Duodenal mucosa (tissue), 2 donors: ENCODE measurements around the gene TTC7B.

Source experiments
- H3K27ac ChIP-seq: one replicate; pipeline ENCODE4 v1.7.0; 2013; ENCODE audit warnings: low read depth, low read length
- H3K27me3 ChIP-seq, 2 donors: one replicate each; pipeline ENCODE4 v1.7.0; 2013; ENCODE audit warnings: low read length in 2 of 2, control low read depth in 1 of 2; ENCODE audit not compliant: insufficient read depth in 2 of 2, control insufficient read depth in 1 of 2
- H3K36me3 ChIP-seq, 2 donors: one replicate each; pipeline ENCODE4 v1.7.0; 2013; ENCODE audit warnings: low read length in 2 of 2, control low read depth in 1 of 2; ENCODE audit not compliant: insufficient read depth in 2 of 2, control insufficient read depth in 1 of 2
- H3K4me1 ChIP-seq, 2 donors: one replicate each; pipeline ENCODE4 v1.7.0; 2013; ENCODE audit warnings: low read length in 2 of 2, control low read depth in 1 of 2; ENCODE audit not compliant: insufficient read depth in 2 of 2, control insufficient read depth in 1 of 2
- H3K4me3 ChIP-seq, 2 donors: one replicate each; pipeline ENCODE4 v1.7.0; 2013; ENCODE audit warnings: low read length in 2 of 2, low read depth in 1 of 2
- H3K9ac ChIP-seq, 2 donors: one replicate each; pipeline ENCODE4 v1.7.0; 2013; ENCODE audit warnings: low read length in 2 of 2, low read depth in 1 of 2
- H3K9me3 ChIP-seq, 2 donors: one replicate each; pipeline ENCODE4 v1.7.0; 2013; ENCODE audit warnings: low read length in 2 of 2, control low read depth in 1 of 2; ENCODE audit not compliant: control insufficient read depth in 1 of 2

The TTC7B gene

GRCh38 chr14:90603336-90603735 is 212.9 kb downstream of the TTC7B start:
- Histone ChIP-seq H3K4me3 (no peak overlapping the region), H3K36me3 (no peaks in the 10 kb centered on the region), H3K27ac (no peak overlapping the region), H3K9ac (no peak overlapping the region), H3K27me3 (no peaks in the 10 kb centered on the region), H3K4me1 (no peaks in the 10 kb centered on the region), H3K9me3 (no peaks in the 10 kb centered on the region)

- Histone ChIP-seq H3K27ac (no peak overlapping the region), H3K27me3 (no peaks in the 10 kb centered on the region), H3K9me3 (no peaks in the 10 kb centered on the region), H3K36me3 (no peaks in the 10 kb centered on the region), H3K4me3 (no peak overlapping the region), H3K4me1 (no peaks in the 10 kb centered on the region), H3K9ac (no peak overlapping the region)
Measured at GRCh38 chr14:90602088-90602687, 214.0 kb downstream of the TTC7B start.

GRCh38 chr14:90601563-90601962 is 214.7 kb downstream of the TTC7B start:
- no peaks in the 10 kb centered on the region for H3K27me3 ChIP-seq
- no peak overlapping the region for H3K27ac ChIP-seq
- H3K4me1 ChIP-seq: no peaks in the 10 kb centered on the region
- H3K9me3 ChIP-seq: no peaks in the 10 kb centered on the region
- H3K4me3 ChIP-seq: no peak overlapping the region
- no peak overlapping the region for H3K9ac ChIP-seq
- H3K36me3 ChIP-seq: no peaks in the 10 kb centered on the region

- Histone ChIP-seq H3K27ac (no peak overlapping the region), H3K4me3 (no peak overlapping the region), H3K9me3 (no peaks in the 10 kb centered on the region), H3K27me3 (no peaks in the 10 kb centered on the region), H3K36me3 (no peaks in the 10 kb centered on the region), H3K9ac (no peak overlapping the region), H3K4me1 (no peaks in the 10 kb centered on the region)
Measured at GRCh38 chr14:90600619-90601018, 215.6 kb downstream of the TTC7B start.

GRCh38 chr14:90599748-90600507 is 216.3 kb downstream of the TTC7B start:
- no peak overlapping the region for H3K27ac ChIP-seq
- no peaks in the 10 kb centered on the region for H3K4me1 ChIP-seq
- H3K36me3 ChIP-seq: no peaks in the 10 kb centered on the region
- no peaks in the 10 kb centered on the region for H3K9me3 ChIP-seq
- H3K27me3 ChIP-seq: no peaks in the 10 kb centered on the region
- H3K4me3 ChIP-seq: no peak overlapping the region
- H3K9ac ChIP-seq: no peak overlapping the region

GRCh38 chr14:90599339-90599738 is 216.9 kb downstream of the TTC7B start:
- no peak overlapping the region for H3K4me3 ChIP-seq
- no peaks in the 10 kb centered on the region for H3K27me3 ChIP-seq
- no peaks in the 10 kb centered on the region for H3K9me3 ChIP-seq
- H3K27ac ChIP-seq: no peak overlapping the region
- no peak overlapping the region for H3K9ac ChIP-seq
- H3K4me1 ChIP-seq: no peaks in the 10 kb centered on the region
- H3K36me3 ChIP-seq: no peaks in the 10 kb centered on the region

GRCh38 chr14:90597961-90598360 is 218.3 kb downstream of the TTC7B start:
- Histone ChIP-seq H3K9ac (no peak overlapping the region), H3K27me3 (no peaks in the 10 kb centered on the region), H3K36me3 (no peaks in the 10 kb centered on the region), H3K27ac (no peak overlapping the region), H3K9me3 (no peaks in the 10 kb centered on the region), H3K4me3 (no peak overlapping the region), H3K4me1 (no peaks in the 10 kb centered on the region)

GRCh38 chr14:90596733-90597132 is 219.5 kb downstream of the TTC7B start:
- H3K27me3 ChIP-seq: no peaks in the 10 kb centered on the region
- H3K4me3 ChIP-seq: no peak overlapping the region
- H3K4me1 ChIP-seq: no peaks in the 10 kb centered on the region
- no peak overlapping the region for H3K9ac ChIP-seq
- no peaks in the 10 kb centered on the region for H3K9me3 ChIP-seq
- no peaks in the 10 kb centered on the region for H3K36me3 ChIP-seq
- H3K27ac ChIP-seq: no peak overlapping the region

- Histone ChIP-seq H3K36me3 (peaks cover 0 to 4% of the 10 kb centered on the region in 2 donors), H3K27ac (no peak overlapping the region), H3K9me3 (no peaks in the 10 kb centered on the region), H3K9ac (no peak overlapping the region), H3K27me3 (no peaks in the 10 kb centered on the region), H3K4me1 (no peaks in the 10 kb centered on the region), H3K4me3 (no peak overlapping the region)
Measured at GRCh38 chr14:90593254-90594040, 222.8 kb downstream of the TTC7B start.

GRCh38 chr14:90592655-90593054 is 223.6 kb downstream of the TTC7B start:
- H3K27me3 ChIP-seq: no peaks in the 10 kb centered on the region
- H3K4me3 ChIP-seq: no peak overlapping the region
- H3K9me3 ChIP-seq: no peaks in the 10 kb centered on the region
- no peak overlapping the region for H3K27ac ChIP-seq
- H3K9ac ChIP-seq: no peak overlapping the region
- no peaks in the 10 kb centered on the region for H3K4me1 ChIP-seq
- peaks cover 0 to 4% of the 10 kb centered on the region in 2 donors for H3K36me3 ChIP-seq
